ENCODE data around the gene ACER1.

Gene ACER1

GRCh38 chr19:6333439-6333838 lies at the start of gene ACER1:
TSS of gene ACER1 (minus strand) at chr19:6333612. CDS start at chr19:6333551, 61 bp downstream.
- TF ChIP-seq ZNF830 (tag by site-specific recombination; IDR thresholded peaks at IDR 0.05; ENCODE audit: low read depth), result no peak
- TF ChIP-seq ZNF555 (tag by site-specific recombination; conservative IDR thresholded peaks at IDR 0.05), result no peak
- TF ChIP-seq ZNF391 (tag by site-specific recombination; IDR thresholded peaks at IDR 0.05; ENCODE audit: borderline replicate concordance, low read depth), result no peak
- no peak for TF ChIP-seq ZNF629 (tag by site-specific recombination; IDR thresholded peaks at IDR 0.05)
- no peak for TF ChIP-seq ZNF510 (tag by site-specific recombination; IDR thresholded peaks at IDR 0.05; ENCODE audit: insufficient replicate concordance)
- TF ChIP-seq ZBTB10 (tag by site-specific recombination; IDR thresholded peaks at IDR 0.05), result no peak
- TF ChIP-seq ZNF645 (tag by site-specific recombination; IDR thresholded peaks at IDR 0.05), result no peak
- TF ChIP-seq ZNF561 (tag by site-specific recombination; IDR thresholded peaks at IDR 0.05; ENCODE audit: borderline replicate concordance), result no peak
- TF ChIP-seq, protein P1, sequence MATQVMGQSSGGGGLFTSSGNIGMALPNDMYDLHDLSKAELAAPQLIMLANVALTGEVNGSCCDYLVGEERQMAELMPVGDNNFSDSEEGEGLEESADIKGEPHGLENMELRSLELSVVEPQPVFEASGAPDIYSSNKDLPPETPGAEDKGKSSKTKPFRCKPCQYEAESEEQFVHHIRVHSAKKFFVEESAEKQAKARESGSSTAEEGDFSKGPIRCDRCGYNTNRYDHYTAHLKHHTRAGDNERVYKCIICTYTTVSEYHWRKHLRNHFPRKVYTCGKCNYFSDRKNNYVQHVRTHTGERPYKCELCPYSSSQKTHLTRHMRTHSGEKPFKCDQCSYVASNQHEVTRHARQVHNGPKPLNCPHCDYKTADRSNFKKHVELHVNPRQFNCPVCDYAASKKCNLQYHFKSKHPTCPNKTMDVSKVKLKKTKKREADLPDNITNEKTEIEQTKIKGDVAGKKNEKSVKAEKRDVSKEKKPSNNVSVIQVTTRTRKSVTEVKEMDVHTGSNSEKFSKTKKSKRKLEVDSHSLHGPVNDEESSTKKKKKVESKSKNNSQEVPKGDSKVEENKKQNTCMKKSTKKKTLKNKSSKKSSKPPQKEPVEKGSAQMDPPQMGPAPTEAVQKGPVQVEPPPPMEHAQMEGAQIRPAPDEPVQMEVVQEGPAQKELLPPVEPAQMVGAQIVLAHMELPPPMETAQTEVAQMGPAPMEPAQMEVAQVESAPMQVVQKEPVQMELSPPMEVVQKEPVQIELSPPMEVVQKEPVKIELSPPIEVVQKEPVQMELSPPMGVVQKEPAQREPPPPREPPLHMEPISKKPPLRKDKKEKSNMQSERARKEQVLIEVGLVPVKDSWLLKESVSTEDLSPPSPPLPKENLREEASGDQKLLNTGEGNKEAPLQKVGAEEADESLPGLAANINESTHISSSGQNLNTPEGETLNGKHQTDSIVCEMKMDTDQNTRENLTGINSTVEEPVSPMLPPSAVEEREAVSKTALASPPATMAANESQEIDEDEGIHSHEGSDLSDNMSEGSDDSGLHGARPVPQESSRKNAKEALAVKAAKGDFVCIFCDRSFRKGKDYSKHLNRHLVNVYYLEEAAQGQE (tag by site-specific recombination; IDR thresholded peaks at IDR 0.05), result no peak
- TF ChIP-seq ZNF175 (tag by site-specific recombination; IDR thresholded peaks at IDR 0.05), result no peak
- TF ChIP-seq ZNF404 (tag by site-specific recombination; IDR thresholded peaks at IDR 0.05), result no peak
- no peak for TF ChIP-seq ZBTB26 (tag by site-specific recombination; optimal IDR thresholded peaks at IDR 0.05)
- TF ChIP-seq ZNF707 (tag by site-specific recombination; IDR thresholded peaks at IDR 0.05), result no peak
- TF ChIP-seq MEIS1 (CRISPR knock-in tag; IDR thresholded peaks at IDR 0.05; ENCODE audit: borderline replicate concordance), result no peak
- no peak for TF ChIP-seq HOXC10 (CRISPR knock-in tag; IDR thresholded peaks at IDR 0.05)
- TF ChIP-seq HOXD13 (CRISPR knock-in tag; IDR thresholded peaks at IDR 0.05; ENCODE audit: borderline replicate concordance), result no peak
- H3K4me3 ChIP-seq (ENCODE audit: low read depth, low read length), result no peak within 1 kb of the TSS
- no peaks in the 10 kb centered on the region for H3K9me3 ChIP-seq (ENCODE audit: control insufficient read depth, insufficient read depth, low read depth, low read length)
- no peaks in the 10 kb centered on the region for H3K36me3 ChIP-seq (ENCODE audit: control insufficient read depth in 2 of 2, insufficient read depth in 1 of 2, low read length in 2 of 2)
- no peaks in the 10 kb centered on the region for H3K4me1 ChIP-seq (ENCODE audit: control insufficient read depth, insufficient read depth, low read length)
- no peak within 1 kb of the TSS for H3K27ac ChIP-seq (ENCODE audit: extremely low read depth, low read depth, low read length)
- ChIA-PET CTCF (interaction anchor here (0.9 kb wide), 1 partner anchor 8 kb away, joined by 3 read pairs; no protein-coding TSS in a partner anchor), POLR2A (no interaction called here)

DNA sequence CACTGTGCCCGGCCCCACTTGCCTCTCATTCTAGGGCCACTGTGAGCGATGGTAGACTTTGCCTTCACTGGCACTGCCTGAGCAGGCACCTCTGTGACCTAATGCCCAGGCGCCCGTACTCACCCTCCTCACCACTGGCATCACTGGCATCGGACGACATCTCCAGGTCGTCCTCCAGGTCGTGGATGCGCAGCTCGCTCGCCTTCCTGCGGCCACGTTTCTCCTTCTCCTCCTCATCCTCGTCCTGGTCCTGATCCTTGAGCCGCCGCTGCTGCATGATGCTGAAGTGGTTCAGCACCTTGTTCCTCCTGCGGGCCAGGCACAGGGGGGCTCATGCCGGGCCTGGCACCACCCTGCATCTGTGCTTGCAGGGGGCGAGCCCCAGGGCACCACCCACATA lies 49.8 kb upstream of the ACER1 start:
- Histone ChIP-seq H3K36me3 (ENCODE audit: control insufficient read depth in 2 of 2, insufficient read depth in 1 of 2, low read length in 2 of 2) (peaks cover 52 to 86% of the 10 kb centered on the region in 2 experiments), H3K4me1 (ENCODE audit: control insufficient read depth, insufficient read depth, low read length) (no peaks in the 10 kb centered on the region), H3K4me3 (ENCODE audit: low read depth, low read length) (no peak overlapping the region), H3K27ac (ENCODE audit: extremely low read depth, low read depth, low read length) (no peak overlapping the region), H3K9me3 (ENCODE audit: control insufficient read depth, insufficient read depth, low read depth, low read length) (no peaks in the 10 kb centered on the region)
- TF ChIP-seq ZNF645 (tag by site-specific recombination; IDR thresholded peaks at IDR 0.05), result no peak
- CTCF ChIA-PET, result no interaction called here
- POLR2A ChIA-PET, result interaction anchor here (0.6 kb wide), 1 partner anchor 60 kb away, joined by 5 read pairs; no protein-coding TSS in a partner anchor
